Measurements from ENCODE around the gene PRRC2A. TPM values are rescaled to one million over a fixed set of nuclear protein-coding genes. Genes with fewer than 3 reads are reported as not detected.
"Not testable (repeated sequence)": the region's sequence is repeated elsewhere in the genome, so short reads cannot be mapped to it uniquely, and the experiment has no call there.

PRRC2A gene
- total RNA-seq, 2 experiments from 2014 or later = 215 to 222 TPM

DNA sequence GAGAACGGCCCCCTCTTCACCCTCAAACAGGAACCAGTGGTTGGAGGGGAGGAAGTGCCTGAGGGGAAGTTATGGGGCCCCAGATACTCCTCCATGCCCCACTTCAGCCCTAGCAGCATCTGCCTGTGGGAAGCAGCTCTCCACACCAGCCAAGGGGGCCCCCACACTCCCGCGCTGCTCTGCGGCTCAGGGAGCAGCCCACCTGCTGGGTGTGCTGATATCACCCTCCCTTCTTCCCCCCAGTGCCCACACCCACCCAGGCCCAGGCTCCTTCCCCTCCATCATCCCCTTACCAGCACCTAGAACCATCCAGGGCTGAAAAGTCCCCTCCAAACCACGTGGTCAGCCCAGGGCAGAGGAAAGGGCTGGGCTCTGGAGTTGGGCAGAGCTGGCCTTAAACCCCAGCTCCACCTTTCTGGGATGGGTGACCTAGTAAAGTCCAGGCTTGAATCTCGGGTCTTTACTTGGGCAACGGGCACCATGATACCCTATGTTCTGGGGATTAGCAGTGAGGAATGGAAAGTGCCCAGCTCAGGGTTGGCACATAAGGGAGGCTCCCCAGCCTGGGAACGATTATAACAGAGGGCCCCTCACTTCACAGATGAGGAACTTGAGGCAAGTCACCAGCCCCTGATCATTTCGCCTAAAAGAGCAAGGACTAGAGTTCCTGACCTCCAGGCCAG is 33.8 kb upstream of the PRRC2A start:
- Mint-ChIP-seq H3K9me3 (no peaks in the 10 kb centered on the region), H3K4me1 (peaks cover 80% of the 10 kb centered on the region), H3K36me3 (ENCODE audit: low read depth) (peaks cover 44% of the 10 kb centered on the region), H3K27me3 (no peaks in the 10 kb centered on the region), H3K4me3 (peak overlapping the region; percentile 74), H3K27ac (peak overlapping the region; percentile 98)
- peak; percentile 42 for DNase-seq
- CTCF ChIA-PET = interaction anchor here (0.8 to 18.7 kb wide), 5 partner anchors 8 to 66 kb away, joined by 4 to 640 read pairs (median 70); partner anchors contain the start of genes ATP6V1G2, BAG6, DDX39B and LTA
- POLR2A ChIA-PET = interaction anchor here (1.0 to 36.9 kb wide), 15 partner anchors 2 to 385 kb away, joined by 3 to 1578 read pairs (median 4); partner anchors contain the start of genes ABHD16A, APOM, ATP6V1G2 and BAG6

GRCh38 chr6:31587791-31588777 is 32.4 kb upstream of the PRRC2A start:
- no peak for DNase-seq
- ChIA-PET CTCF (interaction anchor here (1.8 to 18.7 kb wide), 4 partner anchors 7 to 42 kb away, joined by 7 to 640 read pairs (median 235); partner anchors contain the start of genes ATP6V1G2, DDX39B, NCR3 and NFKBIL1), POLR2A (interaction anchor here (0.5 to 36.9 kb wide), 10 partner anchors 3 to 93 kb away, joined by 3 to 1578 read pairs (median 6); partner anchors contain the start of genes APOM, BAG6, DDX39B and LST1)
- Mint-ChIP-seq H3K4me3 (peak overlapping the region; percentile 78), H3K27me3 (no peaks in the 10 kb centered on the region), H3K36me3 (ENCODE audit: low read depth) (peaks cover 36% of the 10 kb centered on the region), H3K9me3 (no peaks in the 10 kb centered on the region), H3K27ac (peak overlapping the region; percentile 93), H3K4me1 (peaks cover 86% of the 10 kb centered on the region)

DNA sequence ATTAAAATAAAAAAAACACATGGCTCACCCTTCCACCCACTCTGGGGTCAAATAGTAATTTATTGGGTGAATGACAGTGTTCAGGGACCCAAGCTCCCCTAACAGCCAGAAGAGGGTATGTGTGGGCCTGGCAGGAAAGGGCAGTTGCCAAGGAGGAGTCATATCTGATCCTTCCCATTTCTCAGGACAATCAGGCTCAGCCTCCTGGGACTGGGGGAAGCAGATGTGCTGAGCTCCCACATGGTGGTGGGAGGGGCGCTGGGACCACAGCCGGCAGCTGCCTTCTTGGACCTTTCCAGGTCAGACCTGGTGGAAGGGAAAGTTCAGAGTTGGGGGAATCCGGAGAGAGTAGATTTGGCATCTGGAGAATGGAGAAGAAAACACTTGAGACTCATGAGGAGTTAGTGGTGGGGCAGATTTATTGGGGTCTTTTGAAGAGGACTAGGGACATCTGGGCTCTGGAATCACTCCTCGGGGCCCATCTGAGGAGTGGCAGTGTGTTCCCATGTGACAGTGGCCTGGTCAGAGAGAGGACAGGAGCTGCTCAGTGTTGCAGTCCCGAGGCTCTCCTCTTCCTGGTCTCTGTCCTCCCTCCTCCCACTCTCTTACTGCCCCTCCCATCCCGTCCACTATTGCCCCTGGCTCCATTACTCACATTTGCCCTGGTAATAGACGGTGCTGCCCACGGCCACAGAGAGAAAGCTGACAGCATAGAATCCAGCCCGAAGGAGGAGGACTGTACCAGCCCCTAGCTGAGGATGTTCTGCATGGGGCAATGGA is 31.5 kb upstream of the PRRC2A start:
- peak overlapping the region; percentile 17 for H3K4me3 Mint-ChIP-seq
- no peak for DNase-seq
- peaks cover 84% of the 10 kb centered on the region for H3K4me1 Mint-ChIP-seq
- H3K36me3 Mint-ChIP-seq (ENCODE audit: low read depth) = peaks cover 31% of the 10 kb centered on the region
- peak overlapping the region; percentile 44 for H3K27ac Mint-ChIP-seq
- no peaks in the 10 kb centered on the region for H3K9me3 Mint-ChIP-seq
- H3K27me3 Mint-ChIP-seq = no peaks in the 10 kb centered on the region
- ChIA-PET POLR2A (interaction anchor here (0.9 to 36.9 kb wide), 4 partner anchors 4 to 94 kb away, joined by 4 to 1578 read pairs (median 796); partner anchors contain the start of genes DDX39B, LST1, LTA and LTB), CTCF (interaction anchor here (1.8 to 18.7 kb wide), 4 partner anchors 6 to 43 kb away, joined by 4 to 640 read pairs (median 204); partner anchors contain the start of genes ATP6V1G2, DDX39B, NCR3 and NFKBIL1)

GRCh38 chr6:31590691-31591090 is 29.8 kb upstream of the PRRC2A start:
- H3K27ac Mint-ChIP-seq, H3K4me3 Mint-ChIP-seq, H3K27me3 Mint-ChIP-seq, DNase-seq, H3K9me3 Mint-ChIP-seq: not testable (repeated sequence)
- CTCF ChIA-PET = interaction anchor here (0.5 to 18.7 kb wide), 5 partner anchors 4 to 44 kb away, joined by 3 to 640 read pairs (median 400); partner anchors contain the start of genes ATP6V1G2, DDX39B, LST1 and LTB
- H3K36me3 Mint-ChIP-seq (ENCODE audit: low read depth) = peaks cover 28% of the 10 kb centered on the region
- H3K4me1 Mint-ChIP-seq = peaks cover 77% of the 10 kb centered on the region
- POLR2A ChIA-PET = interaction anchor here (36.9 kb wide), 1 partner anchor 18 kb away, joined by 1578 read pairs; the partner anchor contains the start of genes LST1, LTA, LTB and TNF

DNA sequence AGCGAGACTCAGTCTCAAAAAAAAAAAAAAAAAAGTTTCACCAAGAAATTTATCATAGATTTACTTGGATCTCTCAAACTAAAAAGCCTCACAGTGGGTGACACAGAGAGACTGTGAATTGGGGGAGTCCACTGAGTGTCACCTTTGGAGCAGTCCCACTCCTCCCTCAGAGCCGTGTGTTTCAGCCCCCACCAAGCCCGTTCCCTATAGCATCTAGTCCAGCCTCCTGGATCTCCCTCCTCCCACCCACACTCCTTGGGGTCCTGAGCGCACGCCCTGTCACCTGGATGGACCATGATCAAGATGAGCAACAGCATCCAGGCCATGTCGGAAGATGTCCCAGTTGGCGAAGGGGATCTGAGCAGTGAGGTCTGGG is 28.1 kb upstream of the PRRC2A start:
- peak overlapping the region; percentile 61 for H3K4me3 Mint-ChIP-seq
- no peaks in the 10 kb centered on the region for H3K9me3 Mint-ChIP-seq
- DNase-seq = no peak
- ChIA-PET CTCF (interaction anchor here (1.1 to 13.2 kb wide), 4 partner anchors 11 to 98 kb away, joined by 3 to 751 read pairs (median 323); partner anchors contain the start of genes ATP6V1G2, DDX39B, LST1 and LTB), POLR2A (interaction anchor here (0.7 to 36.9 kb wide), 9 partner anchors 20 to 785 kb away, joined by 3 to 1578 read pairs (median 6); partner anchors contain the start of genes ATP6V1G2, DDX39B, GPANK1 and LSM2)
- H3K27ac Mint-ChIP-seq = peak overlapping the region; percentile 89
- H3K4me1 Mint-ChIP-seq = peaks cover 74% of the 10 kb centered on the region
- no peaks in the 10 kb centered on the region for H3K27me3 Mint-ChIP-seq
- H3K36me3 Mint-ChIP-seq (ENCODE audit: low read depth) = peaks cover 20% of the 10 kb centered on the region

DNA sequence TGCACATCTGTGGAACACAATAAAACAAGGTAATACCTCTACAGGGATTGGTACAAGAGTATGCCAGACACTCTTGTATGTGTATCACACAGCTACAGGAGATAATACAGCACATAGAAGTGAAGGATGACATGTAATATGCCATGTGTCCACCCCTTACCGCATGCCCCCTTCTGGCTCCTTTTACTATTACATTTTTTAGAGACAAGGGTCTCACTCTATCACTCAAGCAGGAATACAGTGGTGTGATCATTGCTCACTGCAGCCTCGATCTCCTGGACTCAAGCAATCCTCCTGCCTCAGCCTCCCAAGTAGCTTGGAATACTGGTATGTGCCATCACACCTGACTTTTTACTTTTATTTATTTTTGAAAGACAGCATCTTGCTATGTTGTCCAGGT is 23.5 kb upstream of the PRRC2A start:
- H3K27me3 Mint-ChIP-seq = no peaks in the 10 kb centered on the region
- CTCF ChIA-PET = interaction anchor here (0.9 to 13.2 kb wide), 12 partner anchors 12 to 116 kb away, joined by 3 to 751 read pairs (median 10); partner anchors contain the start of genes ATP6V1G2, DDX39B, LST1 and LTA
- H3K4me3 Mint-ChIP-seq = no peak overlapping the region
- H3K4me1 Mint-ChIP-seq = peaks cover 53% of the 10 kb centered on the region
- no peak overlapping the region for H3K27ac Mint-ChIP-seq
- peak; percentile 49 for DNase-seq
- H3K9me3 Mint-ChIP-seq = no peaks in the 10 kb centered on the region
- POLR2A ChIA-PET = interaction anchor here (0.6 to 36.9 kb wide), 6 partner anchors 25 to 239 kb away, joined by 4 to 1578 read pairs (median 23); partner anchors contain the start of genes ATP6V1G2, DDX39B, GPANK1 and LST1
- H3K36me3 Mint-ChIP-seq (ENCODE audit: low read depth) = peaks cover 5% of the 10 kb centered on the region

GRCh38 chr6:31607317-31607716 is 13.2 kb upstream of the PRRC2A start:
- DNase-seq = no peak
- Mint-ChIP-seq H3K27ac (no peak overlapping the region), H3K4me1 (peaks cover 10% of the 10 kb centered on the region), H3K9me3 (no peaks in the 10 kb centered on the region), H3K36me3 (ENCODE audit: low read depth) (no peaks in the 10 kb centered on the region), H3K4me3 (no peak overlapping the region), H3K27me3 (peaks cover 6% of the 10 kb centered on the region)
- POLR2A ChIA-PET = interaction anchor here (0.7 to 1.2 kb wide), 3 partner anchors 13 to 132 kb away, joined by 3 read pairs; partner anchors contain the start of gene MSH5
- CTCF ChIA-PET = interaction anchor here (1.2 to 2.9 kb wide), 2 partner anchors 9 to 56 kb away, joined by 6 to 9 read pairs; no protein-coding TSS in a partner anchor

- ChIA-PET POLR2A (interaction anchor here (1.2 to 1.5 kb wide), 4 partner anchors 11 to 68 kb away, joined by 3 to 6 read pairs (median 4); partner anchors contain the start of genes BAG6, DDX39B, PRRC2A and TNF), CTCF (interaction anchor here (0.7 to 1.6 kb wide), 4 partner anchors 11 to 61 kb away, joined by 3 to 7 read pairs (median 3); partner anchors contain the start of gene TNF)
- H3K4me3 Mint-ChIP-seq = no peak overlapping the region
- H3K9me3 Mint-ChIP-seq = no peaks in the 10 kb centered on the region
- H3K27me3 Mint-ChIP-seq = peaks cover 2% of the 10 kb centered on the region
- no peaks in the 10 kb centered on the region for H3K36me3 Mint-ChIP-seq (ENCODE audit: low read depth)
- H3K4me1 Mint-ChIP-seq = peaks cover 13% of the 10 kb centered on the region
- H3K27ac Mint-ChIP-seq = no peak overlapping the region
- DNase-seq = no peak
Observed at GRCh38 chr6:31609519-31610406, 10.8 kb upstream of the PRRC2A start.

- DNase-seq = no peak
- Mint-ChIP-seq H3K36me3 (ENCODE audit: low read depth) (no peaks in the 10 kb centered on the region), H3K4me3 (no peak overlapping the region), H3K4me1 (peaks cover 24% of the 10 kb centered on the region), H3K27ac (no peak overlapping the region), H3K9me3 (no peaks in the 10 kb centered on the region), H3K27me3 (peaks cover 2% of the 10 kb centered on the region)
- ChIA-PET CTCF (interaction anchor here (0.7 to 1.7 kb wide), 2 partner anchors 13 to 127 kb away, joined by 3 to 10 read pairs; no protein-coding TSS in a partner anchor), POLR2A (interaction anchor here (0.7 to 1.5 kb wide), 5 partner anchors 11 to 69 kb away, joined by 3 to 5 read pairs (median 3); partner anchors contain the start of genes BAG6, DDX39B and TNF)
Observed at GRCh38 chr6:31610968-31611367, 9.5 kb upstream of the PRRC2A start.

DNA sequence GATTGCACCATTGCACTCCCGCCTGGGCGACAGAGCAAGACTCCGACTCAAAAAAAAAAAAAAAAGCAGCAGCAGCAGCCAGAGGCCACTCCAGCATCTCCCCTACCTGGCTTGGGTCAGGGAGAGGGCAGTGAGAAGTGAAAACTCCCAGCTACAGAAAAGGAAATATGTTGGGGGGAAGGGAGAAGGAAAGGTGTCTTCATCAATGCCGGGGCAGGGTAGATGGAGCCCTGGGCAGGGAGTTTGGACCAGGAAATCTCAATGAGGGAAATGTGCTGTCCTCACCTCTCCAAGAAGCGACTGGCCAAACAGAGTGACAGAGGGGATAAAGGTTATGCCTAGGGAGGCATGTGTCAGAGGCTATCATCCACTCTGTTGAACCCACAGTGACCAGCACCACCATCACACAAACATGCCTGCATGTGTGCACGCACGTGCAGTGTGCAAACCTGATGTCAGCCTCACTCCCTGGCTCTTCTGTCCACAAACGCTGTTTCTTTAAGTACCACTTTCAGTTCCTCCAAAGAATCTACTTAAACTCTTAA is 6.4 kb upstream of the PRRC2A start:
- Mint-ChIP-seq H3K4me1 (peaks cover 27% of the 10 kb centered on the region), H3K36me3 (ENCODE audit: low read depth) (no peaks in the 10 kb centered on the region), H3K27me3 (peaks cover 2% of the 10 kb centered on the region), H3K9me3 (no peaks in the 10 kb centered on the region), H3K27ac (no peak overlapping the region), H3K4me3 (no peak overlapping the region)
- POLR2A ChIA-PET = no interaction called here
- DNase-seq = no peak
- CTCF ChIA-PET = interaction anchor here (0.7 to 1.9 kb wide), 3 partner anchors 16 to 63 kb away, joined by 3 to 13 read pairs (median 6); no protein-coding TSS in a partner anchor
